Activated naive CD4-positive, alpha-beta T cell treated with anti-CD3 and anti-CD28 coated beads, Interleukin-2, amount 10 ng/mL, durations not matched to agents 7 days and 5 days (primary cell): ENCODE results near the gene NOLC1.
A peak's percentile ranks its signal among the peaks of the same experiment; 100 is the strongest.

ENCODE experiments used
- CTCF ChIA-PET: fragments of 350-600 bp; sonication (Branson Sonifier 250); formaldehyde crosslinking; loops from one replicate; lab custom pipeline; 2021; ENCODE audit warnings: antibody characterized with exemption; lab: Charles Lee
- DNase-seq: peaks from one replicate; pipeline ENCODE4 v3.0.0-alpha.2; 2020
- H3K27ac Mint-ChIP-seq: one replicate; pipeline ENCODE4 v1.8.0; 2021; ENCODE audit warnings: mild to moderate bottlenecking, moderate library complexity, mixed read lengths
- H3K27me3 Mint-ChIP-seq: one replicate; pipeline ENCODE4 v1.8.0; 2021; ENCODE audit warnings: mild to moderate bottlenecking, mixed read lengths
- H3K36me3 Mint-ChIP-seq: one replicate; pipeline ENCODE4 v1.8.0; 2021; ENCODE audit warnings: mixed read lengths
- H3K4me1 Mint-ChIP-seq: one replicate; pipeline ENCODE4 v1.8.0; 2021; ENCODE audit warnings: mixed read lengths
- H3K4me3 Mint-ChIP-seq: one replicate; pipeline ENCODE4 v1.8.0; 2021; ENCODE audit warnings: mild to moderate bottlenecking, moderate library complexity, mixed read lengths
- H3K9me3 Mint-ChIP-seq: one replicate; pipeline ENCODE4 v1.8.0; 2021; ENCODE audit warnings: mixed read lengths

The NOLC1 gene

GRCh38 chr10:102153093-102153620 is 968 bp downstream of the NOLC1 start:
- Mint-ChIP-seq H3K4me1 (peaks cover 59% of the 10 kb centered on the region), H3K27me3 (no peaks in the 10 kb centered on the region), H3K9me3 (no peaks in the 10 kb centered on the region), H3K4me3 (peak overlapping the region; percentile 98), H3K36me3 (peaks cover 56% of the 10 kb centered on the region), H3K27ac (peak overlapping the region; percentile 98)
- CTCF ChIA-PET = interaction anchor here (2.3 to 4.4 kb wide), 2 partner anchors 16 to 21 kb away, joined by 5 to 20 read pairs; partner anchors contain the start of gene PPRC1
- no peak for DNase-seq

- DNase-seq = no peak
- Mint-ChIP-seq H3K9me3 (no peaks in the 10 kb centered on the region), H3K36me3 (peaks cover 56% of the 10 kb centered on the region), H3K4me3 (peak overlapping the region; percentile 49), H3K27ac (peak overlapping the region; percentile 49), H3K4me1 (peaks cover 65% of the 10 kb centered on the region), H3K27me3 (no peaks in the 10 kb centered on the region)
- CTCF ChIA-PET = interaction anchor here (0.9 to 4.4 kb wide), 4 partner anchors 15 to 77 kb away, joined by 3 to 20 read pairs (median 5); partner anchors contain the start of gene PPRC1
Observed at GRCh38 chr10:102154466-102155116, 2.4 kb downstream of the NOLC1 start.

GRCh38 chr10:102157224-102157623 is 5.0 kb downstream of the NOLC1 start:
- no peaks in the 10 kb centered on the region for H3K27me3 Mint-ChIP-seq
- CTCF ChIA-PET = interaction anchor here (1.2 to 1.5 kb wide), 2 partner anchors 32 to 73 kb away, joined by 3 to 5 read pairs; no protein-coding TSS in a partner anchor
- H3K4me3 Mint-ChIP-seq = no peak overlapping the region
- no peaks in the 10 kb centered on the region for H3K9me3 Mint-ChIP-seq
- H3K27ac Mint-ChIP-seq = peak overlapping the region; percentile 6
- H3K36me3 Mint-ChIP-seq = peaks cover 71% of the 10 kb centered on the region
- DNase-seq = no peak
- H3K4me1 Mint-ChIP-seq = peaks cover 50% of the 10 kb centered on the region

- Mint-ChIP-seq H3K27ac (no peak overlapping the region), H3K9me3 (no peaks in the 10 kb centered on the region), H3K4me1 (peaks cover 37% of the 10 kb centered on the region), H3K36me3 (peaks cover 70% of the 10 kb centered on the region), H3K4me3 (no peak overlapping the region), H3K27me3 (no peaks in the 10 kb centered on the region)
- DNase-seq = no peak
- CTCF ChIA-PET = interaction anchor here (1.7 to 3.8 kb wide), 2 partner anchors 11 to 264 kb away, joined by 3 to 25 read pairs; no protein-coding TSS in a partner anchor
Observed at GRCh38 chr10:102159051-102159597, 6.9 kb downstream of the NOLC1 start.

- CTCF ChIA-PET = interaction anchor here (1.7 to 3.8 kb wide), 2 partner anchors 10 to 263 kb away, joined by 3 to 25 read pairs; no protein-coding TSS in a partner anchor
- Mint-ChIP-seq H3K4me1 (peaks cover 34% of the 10 kb centered on the region), H3K36me3 (peaks cover 71% of the 10 kb centered on the region), H3K9me3 (no peaks in the 10 kb centered on the region), H3K27ac (no peak overlapping the region), H3K27me3 (no peaks in the 10 kb centered on the region), H3K4me3 (no peak overlapping the region)
- DNase-seq = no peak
Observed at GRCh38 chr10:102159831-102160230, 7.6 kb downstream of the NOLC1 start.

- peak overlapping the region; percentile 28 for H3K27ac Mint-ChIP-seq
- CTCF ChIA-PET = interaction anchor here (1.1 kb wide), 1 partner anchor 66 kb away, joined by 4 read pairs; no protein-coding TSS in a partner anchor
- no peak overlapping the region for H3K4me3 Mint-ChIP-seq
- DNase-seq = no peak
- peaks cover 18% of the 10 kb centered on the region for H3K4me1 Mint-ChIP-seq
- no peaks in the 10 kb centered on the region for H3K27me3 Mint-ChIP-seq
- H3K36me3 Mint-ChIP-seq = peaks cover 47% of the 10 kb centered on the region
- H3K9me3 Mint-ChIP-seq = no peaks in the 10 kb centered on the region
Observed at GRCh38 chr10:102163342-102163989, 11.3 kb downstream of the NOLC1 start.

GRCh38 chr10:102167861-102168260 is 15.7 kb downstream of the NOLC1 start:
- Mint-ChIP-seq H3K27ac (no peak overlapping the region), H3K27me3 (peaks cover 4% of the 10 kb centered on the region), H3K9me3 (no peaks in the 10 kb centered on the region), H3K36me3 (peaks cover 13% of the 10 kb centered on the region), H3K4me1 (peaks cover 26% of the 10 kb centered on the region), H3K4me3 (no peak overlapping the region)
- CTCF ChIA-PET = interaction anchor here (0.9 to 9.4 kb wide), 5 partner anchors 59 to 311 kb away, joined by 3 to 125 read pairs (median 4); no protein-coding TSS in a partner anchor
- no peak for DNase-seq

GRCh38 chr10:102170602-102171001 is 18.4 kb downstream of the NOLC1 start:
- Mint-ChIP-seq H3K27ac (no peak overlapping the region), H3K9me3 (no peaks in the 10 kb centered on the region), H3K4me3 (no peak overlapping the region), H3K4me1 (peaks cover 18% of the 10 kb centered on the region), H3K36me3 (no peaks in the 10 kb centered on the region), H3K27me3 (peaks cover 9% of the 10 kb centered on the region)
- CTCF ChIA-PET = interaction anchor here (1.1 to 9.4 kb wide), 9 partner anchors 11 to 308 kb away, joined by 4 to 125 read pairs (median 21); partner anchors contain the start of gene ELOVL3
- no peak for DNase-seq

- Mint-ChIP-seq H3K4me3 (no peak overlapping the region), H3K4me1 (peaks cover 11% of the 10 kb centered on the region), H3K27me3 (peaks cover 16% of the 10 kb centered on the region), H3K9me3 (no peaks in the 10 kb centered on the region), H3K36me3 (no peaks in the 10 kb centered on the region), H3K27ac (no peak overlapping the region)
- DNase-seq = no peak
- CTCF ChIA-PET = interaction anchor here (0.8 to 9.4 kb wide), 4 partner anchors 17 to 180 kb away, joined by 3 to 125 read pairs (median 4); no protein-coding TSS in a partner anchor
Observed at GRCh38 chr10:102172288-102172687, 20.1 kb downstream of the NOLC1 start.

GRCh38 chr10:102175415-102175814 is 23.2 kb downstream of the NOLC1 start:
- DNase-seq = no peak
- Mint-ChIP-seq H3K9me3 (no peaks in the 10 kb centered on the region), H3K27me3 (peaks cover 22% of the 10 kb centered on the region), H3K36me3 (no peaks in the 10 kb centered on the region), H3K4me3 (no peak overlapping the region), H3K4me1 (no peaks in the 10 kb centered on the region), H3K27ac (no peak overlapping the region)
- CTCF ChIA-PET = no interaction called here

GRCh38 chr10:102184606-102185005 is 32.4 kb downstream of the NOLC1 start:
- H3K4me3 Mint-ChIP-seq = no peak overlapping the region
- peaks cover 16% of the 10 kb centered on the region for H3K4me1 Mint-ChIP-seq
- DNase-seq = no peak
- no peaks in the 10 kb centered on the region for H3K27me3 Mint-ChIP-seq
- H3K9me3 Mint-ChIP-seq = peaks cover 14% of the 10 kb centered on the region
- CTCF ChIA-PET = no interaction called here
- no peak overlapping the region for H3K27ac Mint-ChIP-seq
- peaks cover 2% of the 10 kb centered on the region for H3K36me3 Mint-ChIP-seq

- CTCF ChIA-PET = interaction anchor here (1.0 to 2.0 kb wide), 2 partner anchors 46 to 344 kb away, joined by 3 to 7 read pairs; no protein-coding TSS in a partner anchor
- H3K9me3 Mint-ChIP-seq = peaks cover 14% of the 10 kb centered on the region
- H3K27me3 Mint-ChIP-seq = no peaks in the 10 kb centered on the region
- H3K4me1 Mint-ChIP-seq = peaks cover 22% of the 10 kb centered on the region
- H3K4me3 Mint-ChIP-seq = no peak overlapping the region
- no peak for DNase-seq
- peaks cover 2% of the 10 kb centered on the region for H3K36me3 Mint-ChIP-seq
- no peak overlapping the region for H3K27ac Mint-ChIP-seq
Observed at GRCh38 chr10:102185272-102185671, 33.1 kb downstream of the NOLC1 start.

- H3K27me3 Mint-ChIP-seq = no peaks in the 10 kb centered on the region
- CTCF ChIA-PET = interaction anchor here (1.0 to 2.0 kb wide), 2 partner anchors 45 to 345 kb away, joined by 3 to 7 read pairs; no protein-coding TSS in a partner anchor
- H3K4me1 Mint-ChIP-seq = peaks cover 22% of the 10 kb centered on the region
- no peak overlapping the region for H3K27ac Mint-ChIP-seq
- peaks cover 2% of the 10 kb centered on the region for H3K36me3 Mint-ChIP-seq
- no peak overlapping the region for H3K4me3 Mint-ChIP-seq
- peaks cover 14% of the 10 kb centered on the region for H3K9me3 Mint-ChIP-seq
- DNase-seq = no peak
Observed at GRCh38 chr10:102185811-102186527, 33.8 kb downstream of the NOLC1 start.
